Stimulated activated CD8-positive, alpha-beta memory T cell treated with anti-CD3 and anti-CD28 coated beads, Interleukin-2, amount 100 ng/mL, for 48 hours (primary cell): ENCODE results near the gene TMEM131L.

Source experiments
- DNase-seq, 2 donors: peaks; one replicate each; pipeline ENCODE4 v3.0.0-alpha.2; 2020; ENCODE audit warnings: low read depth in 2 of 2

The TMEM131L gene

DNA sequence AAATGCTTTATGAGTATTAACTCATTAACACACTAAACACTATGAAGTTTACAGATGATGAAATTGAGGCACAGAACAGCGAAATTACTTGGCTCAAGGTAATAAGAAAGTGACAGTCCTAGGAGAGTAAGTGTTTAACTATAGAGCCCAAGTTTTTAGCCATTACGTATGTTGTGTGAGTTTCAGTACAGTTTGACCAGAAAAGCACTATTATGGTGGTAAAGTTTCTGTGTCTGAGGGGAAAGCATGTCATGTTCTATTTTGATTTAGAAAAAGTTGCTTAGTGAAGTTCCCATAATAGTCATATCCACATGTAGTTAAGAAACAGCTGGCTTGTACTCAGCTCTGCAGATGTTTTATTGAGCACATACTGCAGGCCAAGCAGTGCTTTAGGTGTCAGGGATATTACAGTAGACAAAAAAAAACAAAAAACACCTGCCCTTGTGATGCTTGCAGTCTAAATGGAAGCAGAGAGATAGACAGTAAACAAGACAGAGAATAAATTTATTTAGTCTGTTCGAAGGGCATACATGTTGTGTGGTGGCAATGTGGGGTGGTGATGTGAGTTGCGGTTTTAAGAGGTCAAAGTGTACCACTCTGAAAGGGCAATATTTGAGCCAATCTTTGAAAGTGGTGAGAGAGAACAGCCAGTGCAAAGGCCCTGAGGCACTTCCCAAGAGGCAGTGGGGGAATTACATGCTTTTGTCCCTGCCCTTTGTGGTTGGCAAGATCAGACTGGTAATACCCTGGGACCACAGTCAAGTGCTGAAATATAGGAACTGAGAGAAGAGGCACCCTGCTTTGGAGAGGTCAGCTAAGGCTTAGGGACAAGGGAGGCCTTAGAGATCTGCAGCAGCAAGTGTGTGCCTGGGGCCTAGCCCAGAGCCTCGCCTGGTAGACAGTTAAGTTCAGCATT is 6.2 kb downstream of the TMEM131L start:
- DNase-seq, result no peak

DNA sequence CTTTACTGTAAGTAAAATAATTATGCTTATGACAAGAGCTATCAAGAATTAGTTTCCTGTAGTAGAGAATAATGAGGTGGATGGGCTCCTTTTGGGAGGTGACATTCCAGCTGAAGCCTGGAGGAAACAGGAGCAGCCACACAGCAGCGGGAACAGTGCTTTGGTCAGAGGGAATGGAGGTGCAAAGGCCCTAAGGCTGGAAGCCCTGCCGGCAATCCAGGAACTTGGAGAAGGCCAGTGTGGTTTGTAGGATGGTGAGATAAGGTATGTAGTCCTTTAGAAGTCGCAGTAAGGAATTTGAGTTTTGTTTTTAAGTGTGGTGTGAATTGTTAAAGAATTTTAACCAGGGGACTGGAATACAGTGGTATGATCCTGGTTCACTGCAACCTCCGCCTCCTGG is 8.1 kb downstream of the TMEM131L start:
- DNase-seq, result no peak

DNA sequence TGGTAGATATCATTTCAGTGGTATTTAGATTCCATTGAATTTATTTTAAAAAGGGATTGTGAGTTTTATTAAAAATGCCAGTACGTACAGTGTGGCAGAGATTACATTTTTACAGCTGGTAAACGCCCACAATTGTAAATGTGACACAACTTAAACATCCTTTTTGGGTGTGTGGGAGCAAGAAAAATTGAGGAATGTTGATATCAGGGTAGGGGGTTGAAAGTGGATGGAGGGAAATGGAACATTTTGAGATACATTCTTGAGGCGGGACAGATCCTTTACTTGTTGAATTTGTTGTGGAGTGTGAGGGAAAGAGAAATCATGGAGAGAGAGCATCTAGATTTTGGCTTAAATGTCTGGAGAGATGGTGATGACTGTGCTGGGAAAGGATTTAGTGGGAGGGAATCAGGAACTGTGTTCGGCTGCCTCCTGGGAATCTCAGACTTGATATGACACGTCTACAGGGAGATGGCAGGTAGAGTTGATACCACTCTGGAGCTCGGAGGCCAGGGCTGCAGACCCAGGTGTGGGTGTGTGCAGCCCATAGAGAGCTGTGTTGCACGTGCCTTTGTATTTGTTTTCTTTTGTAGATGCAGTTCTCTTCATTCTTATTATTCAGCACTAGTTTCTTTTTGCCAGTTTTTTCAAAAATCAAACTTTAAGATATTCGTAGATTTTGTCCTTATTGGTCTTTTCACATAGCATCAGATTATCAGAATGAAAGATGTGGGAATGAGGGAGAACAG is 10.8 kb downstream of the TMEM131L start:
- DNase-seq, result no peak

DNA sequence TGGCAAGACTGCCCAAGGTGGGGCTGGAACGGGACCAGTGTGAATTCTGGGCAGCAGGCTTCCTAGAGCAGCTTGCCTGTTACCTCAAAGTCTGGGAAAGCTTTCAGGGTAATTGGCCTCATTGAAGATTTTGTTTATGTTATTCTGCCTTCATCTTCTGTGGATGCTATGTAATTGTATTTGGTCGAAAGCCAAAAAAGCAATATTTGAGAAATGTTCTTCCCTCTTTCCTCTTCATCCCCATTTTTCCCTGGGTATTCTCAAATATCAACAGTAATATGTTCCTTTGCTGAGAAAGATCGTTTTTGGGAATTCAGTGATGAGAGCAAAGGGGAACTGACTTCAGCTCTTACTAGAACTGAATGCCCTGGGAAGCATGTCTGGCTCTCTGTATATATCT is 12.9 kb downstream of the TMEM131L start:
- DNase-seq, result no peak

DNA sequence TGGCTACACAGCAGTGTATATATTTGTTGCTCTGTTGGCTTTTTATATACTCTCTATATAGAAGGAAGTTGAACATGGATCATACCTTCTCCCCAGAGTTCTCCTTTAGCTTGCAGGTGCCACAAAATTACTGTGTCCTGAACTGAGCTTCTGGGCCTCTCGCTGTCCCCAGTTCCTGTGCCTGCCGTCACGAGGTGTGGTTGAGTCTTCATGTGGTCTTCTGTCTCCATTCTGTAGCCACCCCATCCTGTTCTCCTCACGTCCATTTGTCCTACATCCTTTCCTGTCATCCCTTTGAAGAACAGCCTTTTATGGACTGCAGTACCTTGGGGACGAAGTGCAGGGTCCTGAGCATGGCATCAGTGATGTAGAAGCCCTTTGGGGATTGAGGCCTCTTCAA is 14.5 kb downstream of the TMEM131L start:
- no peak for DNase-seq

DNA sequence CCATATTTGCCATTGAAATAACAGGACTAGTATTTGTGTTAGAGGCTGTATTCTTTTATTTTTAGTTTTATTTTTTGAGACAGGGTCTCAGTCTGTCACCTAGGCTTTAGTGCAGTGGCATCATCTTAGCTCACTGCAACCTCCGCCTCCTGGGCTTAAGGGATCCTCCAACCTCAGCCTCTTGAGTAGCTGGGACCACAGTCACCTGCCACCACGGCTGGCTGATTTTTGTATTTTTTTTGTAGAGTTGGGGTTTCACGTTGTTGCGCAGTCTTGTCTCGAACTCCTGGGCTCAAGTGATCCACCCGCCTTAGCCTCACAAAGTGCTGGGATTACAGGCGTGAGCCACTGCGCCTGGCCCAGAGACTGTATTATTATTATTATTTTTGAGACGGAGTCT is 15.3 kb downstream of the TMEM131L start:
- no peak for DNase-seq

GRCh38 chr4:153483432-153484418 is 17.6 kb downstream of the TMEM131L start:
- no peak for DNase-seq

- no peak for DNase-seq
Measured at GRCh38 chr4:153485359-153485758, 19.2 kb downstream of the TMEM131L start.

DNA sequence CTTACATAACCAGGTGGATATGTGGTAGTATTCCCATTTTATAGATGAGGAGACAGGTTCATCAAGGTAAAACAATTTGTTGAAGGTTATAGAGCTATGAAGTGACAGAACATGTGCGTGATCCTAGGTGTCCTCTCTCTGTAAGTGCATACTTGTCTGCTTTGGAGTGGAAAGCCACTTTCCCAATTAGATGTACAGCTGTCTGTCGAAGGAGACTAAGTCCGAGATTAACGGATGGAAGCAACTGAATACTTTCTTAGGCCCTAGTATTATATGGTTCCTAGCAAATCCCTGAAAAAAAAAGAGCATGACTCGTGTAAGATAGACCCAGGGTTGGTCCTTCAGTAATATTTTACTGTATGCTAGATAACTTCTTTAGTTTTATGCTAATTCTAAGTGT is 19.7 kb downstream of the TMEM131L start:
- no peak for DNase-seq

GRCh38 chr4:153486281-153487151 is 20.4 kb downstream of the TMEM131L start:
- DNase-seq, result no peak

DNA sequence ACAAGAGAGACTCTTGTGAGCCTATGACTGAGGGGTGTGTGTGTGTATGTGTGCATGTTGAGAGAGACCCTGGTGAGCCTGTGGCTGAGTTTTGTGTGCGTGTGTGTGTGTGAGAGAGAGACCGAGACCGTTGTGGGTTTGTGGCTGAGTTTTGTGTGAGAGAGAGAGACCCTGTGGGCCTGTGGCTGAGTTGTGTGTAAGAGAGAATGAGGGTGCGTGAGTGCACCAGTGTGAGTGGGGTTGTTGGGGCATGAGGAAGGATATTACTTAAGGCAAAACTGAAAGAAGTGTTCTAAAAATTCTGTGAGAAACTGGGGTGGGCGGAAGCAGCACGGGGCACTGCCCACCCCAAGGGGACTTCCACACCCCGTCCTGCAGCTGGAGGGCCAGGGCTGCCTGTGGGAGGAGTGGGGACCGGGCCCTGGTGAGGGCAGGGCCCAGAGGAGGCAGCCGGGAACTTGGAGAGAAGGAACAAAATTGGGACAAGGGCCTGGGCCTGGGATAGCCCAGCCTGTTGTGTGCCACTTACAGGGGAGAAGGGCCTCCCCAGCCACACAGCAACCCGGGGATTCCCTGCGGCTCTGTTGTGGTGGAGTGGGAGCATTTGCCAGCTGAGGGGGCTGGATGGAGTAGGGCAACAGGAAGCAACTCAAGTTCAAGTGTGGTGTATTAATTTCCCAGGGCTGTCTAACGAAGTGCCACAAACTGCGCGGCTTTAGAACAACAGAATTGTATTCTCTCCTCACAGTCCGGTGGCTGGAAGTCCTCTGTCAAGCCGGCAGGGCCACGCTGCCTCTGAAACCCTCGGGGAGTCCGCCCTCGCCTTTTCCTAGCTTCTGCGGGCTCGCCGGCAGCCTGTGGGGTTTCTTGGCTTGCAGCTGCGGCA is 22.1 kb downstream of the TMEM131L start:
- peak; percentile 58 to 66 for DNase-seq

DNA sequence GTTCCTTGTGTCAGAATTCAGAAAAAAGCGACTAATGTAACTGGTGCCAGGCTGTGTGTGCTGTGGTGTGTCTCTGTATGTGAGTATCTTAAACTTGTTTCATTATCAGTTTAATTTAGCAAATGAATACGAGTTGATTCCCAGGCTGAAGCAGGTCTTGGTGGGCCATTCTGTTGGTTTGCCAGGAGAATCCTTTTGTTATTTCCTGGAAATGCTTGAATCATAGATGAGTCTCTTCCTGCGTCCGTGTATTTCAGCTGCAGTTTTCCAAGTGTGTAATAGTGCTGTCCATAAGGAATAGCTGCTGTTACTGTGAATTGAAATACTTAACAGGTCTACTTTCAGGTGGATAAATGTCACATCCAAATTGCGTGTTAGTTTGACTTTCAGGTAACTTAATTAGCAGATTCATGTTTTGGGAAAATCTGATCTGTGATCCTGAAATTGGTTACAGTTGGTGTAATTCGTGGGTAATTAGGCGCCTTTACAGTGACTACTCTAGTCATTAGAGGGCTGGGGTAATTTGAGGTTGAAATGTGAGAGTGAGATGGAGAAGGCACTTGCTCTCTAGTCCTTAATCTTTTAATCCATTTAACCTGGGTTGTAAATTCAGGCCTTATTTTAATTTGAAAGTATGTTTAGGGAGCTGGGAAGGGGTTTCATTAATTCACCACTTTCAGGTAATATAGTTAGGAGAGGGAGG is 23.8 kb downstream of the TMEM131L start:
- no peak for DNase-seq

- DNase-seq, result no peak
Measured at GRCh38 chr4:153490985-153491483, 24.9 kb downstream of the TMEM131L start.

DNA sequence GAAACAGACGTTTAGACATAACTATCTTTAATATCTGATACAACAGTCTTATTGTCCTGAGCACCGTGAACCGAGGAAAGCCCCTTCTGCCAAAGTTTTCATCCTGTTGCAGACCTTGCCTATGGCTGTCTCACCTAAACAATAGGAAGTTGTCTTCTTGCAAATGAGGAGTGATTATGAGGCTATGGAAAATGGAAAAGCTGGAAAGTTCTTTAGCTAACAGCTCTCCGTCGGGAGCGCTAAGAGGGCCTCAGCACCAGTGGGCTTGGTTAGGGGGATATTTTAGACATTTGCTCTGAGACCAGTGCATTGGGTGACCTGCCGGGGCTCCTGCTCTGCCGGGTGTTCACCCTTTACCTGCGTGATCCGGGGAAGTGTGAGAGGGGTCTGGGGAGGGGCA is 28.4 kb downstream of the TMEM131L start:
- DNase-seq, result no peak

DNA sequence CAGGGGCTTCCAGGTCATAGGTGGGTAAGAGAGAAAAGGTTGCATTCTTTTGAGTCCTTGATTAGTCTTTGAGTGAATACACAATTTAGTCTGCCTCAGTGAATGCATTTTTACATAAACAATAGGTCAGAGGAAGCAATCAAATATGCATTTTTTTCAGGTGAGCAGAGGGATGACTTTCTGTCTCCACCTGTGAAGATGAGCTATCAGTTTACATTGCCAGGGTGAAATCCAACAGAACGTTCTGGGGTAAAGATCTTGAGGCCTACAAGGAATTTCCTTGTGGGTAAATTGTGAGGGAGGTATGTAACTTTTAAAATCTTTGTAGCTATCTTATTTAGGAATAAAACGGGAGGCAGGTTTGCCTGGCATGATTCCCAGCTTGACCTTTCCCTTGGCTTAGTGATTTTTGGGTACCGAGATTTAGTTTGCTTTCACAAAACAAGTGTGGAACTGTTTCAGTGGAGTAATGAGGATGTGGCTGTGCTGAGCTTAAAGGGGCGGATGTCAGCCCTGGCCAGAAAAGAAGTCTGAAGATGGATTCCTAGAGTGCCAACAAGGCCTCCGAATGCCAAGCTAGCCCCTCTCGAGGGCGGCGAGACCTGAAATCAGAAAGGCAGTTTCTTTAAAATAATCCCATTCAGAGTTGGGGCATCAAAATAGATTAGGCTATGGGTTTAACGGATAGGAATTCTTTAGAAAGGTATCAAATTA is 29.5 kb downstream of the TMEM131L start:
- no peak for DNase-seq

DNA sequence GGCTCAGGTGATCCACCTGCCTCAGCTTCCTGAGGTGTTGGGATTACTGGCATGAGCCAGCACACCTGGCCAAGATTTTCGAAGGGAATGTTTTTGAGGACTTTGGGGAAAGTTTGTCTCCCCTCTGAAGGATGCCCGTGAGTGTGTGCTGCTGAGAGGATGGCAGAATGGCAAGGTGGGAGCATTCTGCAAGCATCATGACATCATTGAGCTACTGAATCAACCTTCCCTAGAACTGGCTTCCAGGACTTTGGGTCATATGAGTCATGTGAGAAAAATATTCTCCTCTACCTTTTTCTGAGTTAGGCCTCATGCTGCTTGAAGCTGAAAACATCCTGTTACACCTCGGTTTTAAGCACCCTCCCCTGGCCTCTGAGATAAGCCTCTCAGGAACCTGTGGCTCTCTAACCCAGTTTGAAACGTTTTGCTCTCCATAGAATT is 31.0 kb downstream of the TMEM131L start:
- DNase-seq, result peak in 1 of 2 donors; percentile 31

GRCh38 chr4:153497988-153498967 is 32.1 kb downstream of the TMEM131L start:
- DNase-seq, result no peak
